Fibroblast of mammary gland (primary cell): ENCODE results near the gene ANKMY2.

ENCODE experiments used
- DNase-seq: peaks from one replicate; pipeline ENCODE4 v3.0.0-alpha.2; 2010; ENCODE audit warnings: low read depth
- H3K4me3 ChIP-seq: 2 replicates; pipeline ENCODE4 v1.5.1; 2011; ENCODE audit warnings: low read depth, mild to moderate bottlenecking, low read length, moderate library complexity; ENCODE audit not compliant: control insufficient read depth
- CTCF ChIP-seq: conservative IDR thresholded peaks from 2 replicates; pipeline ENCODE4 v1.5.1; 2011; ENCODE audit warnings: low read depth, low read length, inconsistent platforms; ENCODE audit not compliant: control insufficient read depth, insufficient read depth

ANKMY2 gene

GRCh38 chr7:16645593-16646471 lies at the start of gene ANKMY2, which contains the start of gene BZW2:
TSS of gene ANKMY2 (minus strand) at chr7:16645754. CDS start at chr7:16645573, 181 bp downstream.
TSS of gene BZW2 (plus strand) at chr7:16646181. CDS start at chr7:16665444, 19,263 bp downstream.
- H3K4me3 ChIP-seq, result peak within 1 kb of the TSS; percentile 90
- peak; percentile 94 for DNase-seq
- no peak for TF ChIP-seq CTCF

- no peak for DNase-seq
- no peak overlapping the region for H3K4me3 ChIP-seq
- no peak for TF ChIP-seq CTCF
Observed at GRCh38 chr7:16694806-16695205, 49.3 kb upstream of the ANKMY2 start.

- no peak overlapping the region for H3K4me3 ChIP-seq
- no peak for TF ChIP-seq CTCF
- no peak for DNase-seq
Observed at GRCh38 chr7:16693601-16694318, 48.2 kb upstream of the ANKMY2 start.

GRCh38 chr7:16691241-16691640 lies 45.7 kb upstream of the ANKMY2 start:
- H3K4me3 ChIP-seq, result no peak overlapping the region
- no peak for TF ChIP-seq CTCF
- DNase-seq, result no peak

GRCh38 chr7:16688249-16688648 lies 42.7 kb upstream of the ANKMY2 start:
- no peak for TF ChIP-seq CTCF
- DNase-seq, result peak; percentile 62
- no peak overlapping the region for H3K4me3 ChIP-seq

- no peak for TF ChIP-seq CTCF
- H3K4me3 ChIP-seq, result no peak overlapping the region
- DNase-seq, result no peak
Observed at GRCh38 chr7:16685535-16685934, 40.0 kb upstream of the ANKMY2 start.
